ENCODE data around the gene ZNF830. TPM values are rescaled to one million over a fixed set of nuclear protein-coding genes. Genes with fewer than 3 reads are reported as not detected.
A peak's percentile ranks its signal among the peaks of the same experiment; 100 is the strongest.

The ZNF830 gene
- total and polyA plus RNA-seq, 2 of the 13 experiments (the other 11 are each of a cell fraction or from before 2014, with no cell fraction given), result 6.1 to 19.0 TPM

DNA sequence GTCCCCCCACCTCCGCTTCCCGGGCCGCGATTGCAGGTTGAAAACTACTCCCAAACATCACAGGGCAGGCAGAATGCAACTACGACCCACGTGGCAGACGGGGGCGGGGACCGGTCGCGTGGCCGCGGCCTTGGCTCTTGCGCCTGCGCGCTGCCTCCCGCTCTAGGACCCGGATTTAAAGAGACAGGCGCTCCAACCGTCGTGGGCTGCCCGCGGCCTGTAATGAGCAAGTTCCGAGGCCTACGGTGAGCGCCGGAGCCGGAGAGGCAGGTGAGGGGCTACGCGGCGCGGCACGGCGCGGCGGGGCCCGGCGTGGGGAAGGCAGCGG is 19.0 kb downstream of the ZNF830 start, which contains the start of gene LIG3 (continued):
- TF ChIP-seq ZNF773 (CRISPR knock-in tag; IDR thresholded peaks at IDR 0.05; ENCODE audit: borderline replicate concordance) (0 out of 2 replicates have a peak, but pooled peaks have one; percentile 24), KDM6A (CRISPR knock-in tag; IDR thresholded peaks at IDR 0.05; ENCODE audit: low read depth) (no peak), ZNF609 (CRISPR knock-in tag; IDR thresholded peaks at IDR 0.05; ENCODE audit: borderline replicate concordance) (no peak), CC2D1A (CRISPR knock-in tag; IDR thresholded peaks at IDR 0.05) (no peak), MAFG (CRISPR knock-in tag; IDR thresholded peaks at IDR 0.05) (no peak), SP4 (CRISPR knock-in tag; IDR thresholded peaks at IDR 0.05) (no peak), EP300 (IDR thresholded peaks at IDR 0.05; ENCODE audit: low read depth in 2 of 2, low read length in 2 of 2) (0 out of 4 replicates have a peak, but pooled peaks have one; percentile 24 to 28), EP300 (CRISPR knock-in tag; IDR thresholded peaks at IDR 0.05; ENCODE audit: borderline replicate concordance) (no peak), NR2C2 (CRISPR knock-in tag; IDR thresholded peaks at IDR 0.05; ENCODE audit: borderline replicate concordance) (0 out of 2 replicates have a peak, but pooled peaks have one; percentile 11), ZNF274 (CRISPR knock-in tag; IDR thresholded peaks at IDR 0.05) (peak; percentile 46; the same call in 1 of the 2 replicates), CEBPB (IDR thresholded peaks at IDR 0.05; ENCODE audit: borderline replicate concordance, low read depth, low read length) (0 out of 2 replicates have a peak, but pooled peaks have one; percentile 19), KLF9 (CRISPR knock-in tag; IDR thresholded peaks at IDR 0.05; ENCODE audit: low read depth) (peak; percentile 90; the same call in 1 of the 2 replicates), ZNF136 (CRISPR knock-in tag; IDR thresholded peaks at IDR 0.05; ENCODE audit: low read depth) (0 out of 2 replicates have a peak, but pooled peaks have one; percentile 32), ZNF768 (CRISPR knock-in tag; IDR thresholded peaks at IDR 0.05) (no peak), ZNF512 (CRISPR knock-in tag; IDR thresholded peaks at IDR 0.05) (no peak), NCOR1 (IDR thresholded peaks at IDR 0.05; ENCODE audit: borderline replicate concordance, low read length) (no peak), KDM2A (CRISPR knock-in tag; IDR thresholded peaks at IDR 0.05; ENCODE audit: borderline replicate concordance, low read depth) (peak; percentile 62), TAF15 (IDR thresholded peaks at IDR 0.05; ENCODE audit: low read depth, low read length, poor library complexity, severe bottlenecking) (no peak), ZNF501 (CRISPR knock-in tag; IDR thresholded peaks at IDR 0.05) (peak; percentile 59; the same call in 1 of the 2 replicates), IRX3 (CRISPR knock-in tag; IDR thresholded peaks at IDR 0.05; ENCODE audit: borderline replicate concordance, low read depth) (peak; percentile 28; the same call in 1 of the 2 replicates)
- TF ChIP-seq, protein P1, sequence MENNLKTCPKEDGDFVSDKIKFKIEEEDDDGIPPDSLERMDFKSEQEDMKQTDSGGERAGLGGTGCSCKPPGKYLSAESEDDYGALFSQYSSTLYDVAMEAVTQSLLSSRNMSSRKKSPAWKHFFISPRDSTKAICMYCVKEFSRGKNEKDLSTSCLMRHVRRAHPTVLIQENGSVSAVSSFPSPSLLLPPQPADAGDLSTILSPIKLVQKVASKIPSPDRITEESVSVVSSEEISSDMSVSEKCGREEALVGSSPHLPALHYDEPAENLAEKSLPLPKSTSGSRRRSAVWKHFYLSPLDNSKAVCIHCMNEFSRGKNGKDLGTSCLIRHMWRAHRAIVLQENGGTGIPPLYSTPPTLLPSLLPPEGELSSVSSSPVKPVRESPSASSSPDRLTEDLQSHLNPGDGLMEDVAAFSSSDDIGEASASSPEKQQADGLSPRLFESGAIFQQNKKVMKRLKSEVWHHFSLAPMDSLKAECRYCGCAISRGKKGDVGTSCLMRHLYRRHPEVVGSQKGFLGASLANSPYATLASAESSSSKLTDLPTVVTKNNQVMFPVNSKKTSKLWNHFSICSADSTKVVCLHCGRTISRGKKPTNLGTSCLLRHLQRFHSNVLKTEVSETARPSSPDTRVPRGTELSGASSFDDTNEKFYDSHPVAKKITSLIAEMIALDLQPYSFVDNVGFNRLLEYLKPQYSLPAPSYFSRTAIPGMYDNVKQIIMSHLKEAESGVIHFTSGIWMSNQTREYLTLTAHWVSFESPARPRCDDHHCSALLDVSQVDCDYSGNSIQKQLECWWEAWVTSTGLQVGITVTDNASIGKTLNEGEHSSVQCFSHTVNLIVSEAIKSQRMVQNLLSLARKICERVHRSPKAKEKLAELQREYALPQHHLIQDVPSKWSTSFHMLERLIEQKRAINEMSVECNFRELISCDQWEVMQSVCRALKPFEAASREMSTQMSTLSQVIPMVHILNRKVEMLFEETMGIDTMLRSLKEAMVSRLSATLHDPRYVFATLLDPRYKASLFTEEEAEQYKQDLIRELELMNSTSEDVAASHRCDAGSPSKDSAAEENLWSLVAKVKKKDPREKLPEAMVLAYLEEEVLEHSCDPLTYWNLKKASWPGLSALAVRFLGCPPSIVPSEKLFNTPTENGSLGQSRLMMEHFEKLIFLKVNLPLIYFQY (CRISPR knock-in tag; IDR thresholded peaks at IDR 0.05; ENCODE audit: borderline replicate concordance), result no peak
